Subcutaneous adipose tissue (tissue), 4 donors: ENCODE measurements around the gene MPG. TPM values are rescaled to one million over a fixed set of nuclear protein-coding genes. Genes with fewer than 3 reads are reported as not detected.

Experiments used
- CTCF ChIP-seq: fragments of 450-650 bp; IDR thresholded peaks from one replicate; pipeline ENCODE4 v1.5.1; 2016; ENCODE audit warnings: low read depth, mild to moderate bottlenecking, control low read depth, antibody characterized with exemption, moderate library complexity
- total RNA-seq, 4 donors: library from RNA; depleted of rRNA; stranded (reverse); fragments of >200 nt; gene quantifications; one replicate each; pipeline ENCODE4 v1.1.0, GENCODE V29; 2016

MPG gene
- total RNA-seq, 4 donors from 2014 or later, result 50.2 to 108 (median 83.5) TPM

DNA sequence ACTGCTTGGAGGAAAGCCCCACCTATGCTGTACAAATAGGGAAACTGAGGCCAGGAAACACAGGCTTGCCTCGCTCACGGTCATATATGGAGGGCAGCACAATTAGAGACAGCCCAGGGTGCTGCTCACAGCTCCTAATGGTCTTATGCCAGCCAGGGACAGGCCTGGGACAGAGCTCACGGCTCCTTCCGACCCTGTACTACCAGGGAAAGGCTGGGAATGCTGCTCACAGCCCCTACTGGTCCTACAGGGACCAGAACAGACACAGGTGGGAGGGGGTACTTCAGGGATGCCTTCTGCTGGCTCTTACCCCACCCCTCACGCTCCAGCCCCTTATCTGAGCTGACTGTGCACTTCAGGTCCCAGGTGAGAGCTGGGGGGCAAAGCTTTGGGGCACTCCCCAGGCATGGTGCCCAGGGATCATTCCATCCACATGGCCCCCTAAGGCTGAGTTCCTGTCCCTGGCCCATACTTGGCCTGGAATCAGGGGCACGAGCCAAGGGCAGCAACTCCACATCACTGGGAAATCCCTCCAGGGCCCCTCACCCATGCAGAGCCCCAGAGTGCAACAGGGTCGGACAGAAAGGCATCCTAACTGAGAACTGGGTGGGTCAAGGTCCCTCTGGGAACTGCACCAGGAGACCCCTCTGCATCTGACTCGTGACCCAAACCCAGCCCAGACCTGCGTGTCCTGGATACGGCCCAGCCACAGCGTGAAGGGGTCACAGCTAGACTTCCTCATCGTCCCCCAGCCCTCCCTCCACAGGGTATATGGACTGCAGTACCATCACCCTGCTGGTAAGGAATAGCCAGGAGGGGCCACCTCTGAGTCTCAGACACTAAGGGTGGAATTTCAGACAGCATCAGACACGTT is 11.5 kb upstream of the MPG start:
- TF ChIP-seq CTCF, result no peak

DNA sequence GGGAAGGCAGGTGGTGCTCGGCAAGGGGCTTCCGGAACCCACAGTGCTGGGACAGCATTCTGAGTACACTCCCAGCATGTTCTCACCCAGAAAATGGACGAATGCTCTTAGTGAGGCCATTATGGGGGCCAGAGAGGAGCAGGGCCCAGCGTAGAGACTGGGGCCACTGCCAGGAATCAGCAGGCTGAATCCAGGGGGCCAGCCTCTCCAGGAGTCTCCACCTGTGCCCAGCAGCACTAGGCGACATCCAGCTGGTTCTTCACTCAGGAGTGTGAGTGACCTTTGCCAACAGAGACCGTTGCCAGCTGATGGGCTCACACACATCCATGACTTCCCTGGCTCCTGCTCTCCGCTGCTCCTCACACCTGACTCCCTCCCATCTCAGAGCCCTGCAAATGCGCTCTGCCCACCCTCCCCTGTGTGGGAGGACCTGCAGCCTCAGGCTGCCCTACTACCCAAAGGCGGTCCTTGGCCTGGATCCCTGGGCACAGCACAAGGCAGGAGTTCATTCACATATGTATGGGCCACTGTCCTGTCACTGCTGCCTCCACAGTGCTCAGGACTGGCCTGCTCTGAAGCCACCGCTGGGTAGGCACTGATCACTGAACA is 10.7 kb upstream of the MPG start:
- no peak for TF ChIP-seq CTCF

- no peak for TF ChIP-seq CTCF
Measured at GRCh38 chr16:67884-68789, 9.9 kb upstream of the MPG start.

DNA sequence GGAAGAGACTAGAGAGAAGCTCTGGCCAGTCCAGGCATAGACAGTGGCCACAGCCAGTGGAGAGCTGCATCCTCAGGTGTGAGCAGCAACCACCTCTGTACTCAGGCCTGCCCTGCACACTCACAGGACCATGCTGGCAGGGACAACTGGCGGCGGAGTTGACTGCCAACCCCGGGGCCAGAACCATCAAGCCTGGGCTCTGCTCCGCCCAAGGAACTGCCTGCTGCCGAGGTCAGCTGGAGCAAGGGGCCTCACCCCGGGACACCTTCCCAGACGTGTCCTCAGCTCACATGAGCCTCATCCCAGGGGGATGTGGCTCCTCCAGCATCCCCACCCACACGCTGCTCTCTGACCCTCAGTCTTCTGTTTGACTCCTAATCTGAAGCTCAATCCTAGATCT is 8.8 kb upstream of the MPG start:
- TF ChIP-seq CTCF, result no peak

GRCh38 chr16:71210-71539 is 6.8 kb upstream of the MPG start:
- TF ChIP-seq CTCF, result no peak

GRCh38 chr16:71540-72401 is 6.3 kb upstream of the MPG start:
- no peak for TF ChIP-seq CTCF
